HG03521 (cell line): ENCODE results near the gene ASB13.
A peak's percentile ranks its signal among the peaks of the same experiment; 100 is the strongest.

Source experiments
- ATAC-seq: cut with Tn5 transposase; IDR thresholded peaks from one replicate; pipeline ENCODE4 v1.9.1; 2021; ENCODE audit warnings: mild to moderate bottlenecking, moderate library complexity; ENCODE audit not compliant: unreplicated experiment

ASB13 gene

GRCh38 chr10:5648494-5649457 is 17.6 kb downstream of the ASB13 start:
- no peak for ATAC-seq

GRCh38 chr10:5647507-5648240 is 18.7 kb downstream of the ASB13 start:
- no peak for ATAC-seq

- ATAC-seq: no peak
These were observed 20.3 kb downstream of the ASB13 start for GRCh38 chr10:5645944-5646617.

- no peak for ATAC-seq
These were observed 21.0 kb downstream of the ASB13 start for GRCh38 chr10:5645375-5645774.

GRCh38 chr10:5644930-5645329 is 21.5 kb downstream of the ASB13 start:
- no peak for ATAC-seq

- ATAC-seq: no peak
These were observed 22.9 kb downstream of the ASB13 start for GRCh38 chr10:5643346-5644067.

GRCh38 chr10:5641501-5641900 is 24.9 kb downstream of the ASB13 start:
- ATAC-seq: no peak

- ATAC-seq: no peak
These were observed 25.9 kb downstream of the ASB13 start for GRCh38 chr10:5640501-5640900.

GRCh38 chr10:5640036-5640435 is 26.4 kb downstream of the ASB13 start:
- ATAC-seq: no peak

GRCh38 chr10:5639066-5639465 is 27.3 kb downstream of the ASB13 start:
- ATAC-seq: no peak

GRCh38 chr10:5638494-5638893 is 27.9 kb downstream of the ASB13 start:
- no peak for ATAC-seq

GRCh38 chr10:5634918-5635317 is 31.5 kb downstream of the ASB13 start:
- no peak for ATAC-seq

GRCh38 chr10:5633166-5633749 is 33.1 kb downstream of the ASB13 start:
- no peak for ATAC-seq

- no peak for ATAC-seq
These were observed 33.9 kb downstream of the ASB13 start for GRCh38 chr10:5632446-5632845.

- ATAC-seq: no peak
These were observed 34.5 kb downstream of the ASB13 start for GRCh38 chr10:5631936-5632335.

GRCh38 chr10:5630112-5630436 is 36.3 kb downstream of the ASB13 start:
- no peak for ATAC-seq

- peak; percentile 80 for ATAC-seq
These were observed 36.9 kb downstream of the ASB13 start for GRCh38 chr10:5629303-5630111.

GRCh38 chr10:5628451-5629302 is 37.7 kb downstream of the ASB13 start:
- no peak for ATAC-seq
